CD4-positive, CD25-positive, alpha-beta regulatory T cell (primary cell): ENCODE data around the gene LCOR. TPM values are rescaled to one million over a fixed set of nuclear protein-coding genes. Genes with fewer than 3 reads are reported as not detected.
"Not testable (repeated sequence)": the region's sequence is repeated elsewhere in the genome, so short reads cannot be mapped to it uniquely, and the experiment has no call there.

Experiments
- ATAC-seq, 2 donors: fragments of 150-1000 bp; cut with Tn5 transposase; one replicate each; pipeline ENCODE4 v1.10.0; 2021; ENCODE audit warnings: low read depth in 2 of 2, moderate number of reproducible peaks in 2 of 2, moderate library complexity in 1 of 2
- DNase-seq, 3 donors: peaks; one replicate each; pipeline versions ENCODE4 v3.0.0 to v3.0.0-alpha.2; 2012 to 2022; ENCODE audit warnings: mixed read lengths in 1 of 3
- H3K27ac ChIP-seq: one replicate; pipeline ENCODE4 v1.7.0; 2013; ENCODE audit warnings: mild to moderate bottlenecking, low read length; ENCODE audit not compliant: insufficient read depth, poor library complexity, severe bottlenecking
- H3K27me3 ChIP-seq: one replicate; pipeline ENCODE4 v1.7.0; 2013; ENCODE audit warnings: low read length; ENCODE audit not compliant: control insufficient read depth, insufficient read depth
- H3K36me3 ChIP-seq: one replicate; pipeline ENCODE4 v1.7.0; 2013; ENCODE audit warnings: mild to moderate bottlenecking, low read length, moderate library complexity; ENCODE audit not compliant: control insufficient read depth, insufficient read depth
- H3K4me1 ChIP-seq: 2 replicates; pipeline ENCODE4 v1.7.0; 2013; ENCODE audit warnings: mild to moderate bottlenecking, low read length; ENCODE audit not compliant: insufficient read depth, control insufficient read depth, poor library complexity, severe bottlenecking
- H3K4me3 ChIP-seq: one replicate; pipeline ENCODE4 v1.7.0; 2013; ENCODE audit warnings: low read depth, mild to moderate bottlenecking, low read length, moderate library complexity
- H3K9me3 ChIP-seq, 2 experiments: 1 replicate in 1 of 2; 2 replicates in 1 of 2; pipeline ENCODE4 v1.7.0; 2013; ENCODE audit warnings: low read length in 2 of 2, mild to moderate bottlenecking in 1 of 2, moderate library complexity in 1 of 2; ENCODE audit not compliant: control insufficient read depth in 2 of 2
- H3K27ac Mint-ChIP-seq, 3 donors: one replicate each; pipeline ENCODE4 v1.8.0; 2020 to 2022; ENCODE audit warnings: mild to moderate bottlenecking in 3 of 3, mixed read lengths in 3 of 3, moderate library complexity in 2 of 3
- H3K27me3 Mint-ChIP-seq: one replicate; pipeline ENCODE4 v1.8.0; 2022; ENCODE audit warnings: mild to moderate bottlenecking, mixed read lengths
- H3K36me3 Mint-ChIP-seq: one replicate; pipeline ENCODE4 v1.8.0; 2020; ENCODE audit warnings: mixed read lengths
- H3K4me1 Mint-ChIP-seq, 4 donors: one replicate each; pipeline ENCODE4 v1.8.0; 2020 to 2022; ENCODE audit warnings: mixed read lengths in 4 of 4, mild to moderate bottlenecking in 1 of 4
- H3K4me3 Mint-ChIP-seq, 4 donors: one replicate each; pipeline ENCODE4 v1.8.0; 2020 to 2022; ENCODE audit warnings: mild to moderate bottlenecking in 4 of 4, mixed read lengths in 4 of 4, moderate library complexity in 3 of 4
- H3K9me3 Mint-ChIP-seq, 7 donors: one replicate each; pipeline ENCODE4 v1.8.0; 2020 to 2022; ENCODE audit warnings: mixed read lengths in 7 of 7, mild to moderate bottlenecking in 3 of 7, moderate library complexity in 2 of 7
- polyA plus RNA-seq, 4 donors: library from polyadenylated mRNA; unstranded; fragments of 300-500 nt; fragmentation: Illumina TruSeq; gene quantifications; one replicate each; pipeline ENCODE4 v1.2.3, GENCODE V29; 2021
- total RNA-seq: library from RNA; stranded (reverse); gene quantifications from one replicate; pipeline ENCODE4 v1.2.3, GENCODE V29; 2022

The LCOR gene
- total and polyA plus RNA-seq, 5 donors from 2014 or later, result 12.7 to 63.1 (median 16.7) TPM

DNA sequence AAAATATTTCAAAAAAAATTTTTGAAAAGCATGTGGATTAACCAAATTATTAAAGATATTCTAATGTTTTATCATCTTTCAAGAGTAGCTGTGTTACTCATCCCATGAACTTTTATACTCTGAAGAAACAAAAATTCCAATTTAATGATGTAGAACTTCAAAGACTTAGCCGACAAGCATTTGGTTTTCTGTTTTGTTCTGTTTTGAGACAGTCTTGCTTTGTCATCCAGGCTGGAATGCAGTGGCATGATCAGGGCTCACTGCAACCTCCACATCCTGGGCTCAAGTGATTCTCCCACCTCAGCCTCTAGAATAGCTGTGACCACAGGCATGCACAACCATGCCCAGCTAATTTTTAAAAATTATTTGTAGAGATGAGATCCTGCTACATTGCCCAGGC lies 17.8 kb upstream of the LCOR start:
- no peak for DNase-seq
- Mint-ChIP-seq H3K4me3 (no peak overlapping the region), H3K36me3 (no peaks in the 10 kb centered on the region), H3K9me3 (peaks cover 0 to 2% (median 0%) of the 10 kb centered on the region in 7 donors), H3K27ac (no peak overlapping the region), H3K4me1 (no peaks in the 10 kb centered on the region), H3K27me3 (peaks cover 29% of the 10 kb centered on the region)
- ATAC-seq, result no peak
- Histone ChIP-seq H3K4me1 (no peaks in the 10 kb centered on the region), H3K36me3 (no peaks in the 10 kb centered on the region), H3K27me3 (peaks cover 7% of the 10 kb centered on the region), H3K4me3 (no peak overlapping the region), H3K27ac (no peak overlapping the region), H3K9me3 (no peaks in the 10 kb centered on the region)

DNA sequence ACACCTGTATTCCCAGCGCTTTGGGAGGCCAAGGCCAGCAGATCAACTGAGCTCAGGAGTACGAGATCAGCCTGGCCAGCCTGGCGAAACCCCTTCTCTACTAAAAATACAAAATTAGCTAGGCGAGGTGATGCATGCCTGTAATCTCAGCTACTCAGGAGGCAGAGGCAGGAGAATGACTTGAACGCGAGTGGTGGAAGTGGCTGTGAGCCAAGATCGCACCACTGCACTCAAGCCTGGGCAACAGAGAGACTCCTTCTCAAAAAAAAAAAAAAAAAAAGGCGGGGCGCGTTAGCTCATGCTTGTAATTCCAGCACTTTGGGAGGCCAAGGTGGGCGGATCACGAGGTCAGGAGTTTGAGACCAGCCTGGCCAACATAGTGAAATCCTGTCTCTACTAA lies 13.1 kb upstream of the LCOR start:
- not testable (repeated sequence) for H3K4me1 ChIP-seq, H3K36me3 ChIP-seq, DNase-seq, ATAC-seq, H3K36me3 Mint-ChIP-seq, H3K27ac ChIP-seq, H3K4me3 Mint-ChIP-seq, H3K27me3 ChIP-seq, H3K9me3 ChIP-seq, H3K9me3 Mint-ChIP-seq, H3K27ac Mint-ChIP-seq, H3K4me3 ChIP-seq, H3K4me1 Mint-ChIP-seq
- peaks cover 18% of the 10 kb centered on the region for H3K27me3 Mint-ChIP-seq

DNA sequence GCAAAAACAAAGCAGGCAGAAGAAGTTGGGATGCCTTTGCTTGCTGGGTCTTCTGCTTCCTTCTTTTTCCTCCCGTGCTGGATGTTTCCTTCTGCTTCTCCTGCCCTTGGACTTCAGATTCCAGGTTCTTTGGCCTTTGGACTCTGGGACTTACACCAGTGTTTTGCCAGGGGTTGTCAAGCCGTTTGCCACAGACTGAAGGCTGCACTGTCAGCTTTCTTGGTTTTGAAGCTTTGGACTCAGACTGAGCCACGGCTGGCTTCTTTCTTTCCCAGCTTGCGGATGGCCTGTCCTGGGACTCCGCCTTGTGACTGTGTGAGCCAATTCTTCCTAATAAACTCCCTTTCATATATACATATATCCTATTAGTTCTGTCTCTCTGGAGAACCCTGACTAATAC lies 11.3 kb upstream of the LCOR start:
- Histone ChIP-seq H3K4me1 (no peaks in the 10 kb centered on the region), H3K27ac (no peak overlapping the region), H3K9me3 (no peaks in the 10 kb centered on the region), H3K4me3 (no peak overlapping the region), H3K36me3 (no peaks in the 10 kb centered on the region), H3K27me3 (no peaks in the 10 kb centered on the region)
- no peak for ATAC-seq
- no peak overlapping the region for H3K4me3 Mint-ChIP-seq
- H3K27me3 Mint-ChIP-seq, result peaks cover 14% of the 10 kb centered on the region
- no peak overlapping the region for H3K27ac Mint-ChIP-seq
- peaks cover 0 to 3% (median 0%) of the 10 kb centered on the region in 7 donors for H3K9me3 Mint-ChIP-seq
- no peaks in the 10 kb centered on the region for H3K36me3 Mint-ChIP-seq
- no peak for DNase-seq
- no peaks in the 10 kb centered on the region for H3K4me1 Mint-ChIP-seq

DNA sequence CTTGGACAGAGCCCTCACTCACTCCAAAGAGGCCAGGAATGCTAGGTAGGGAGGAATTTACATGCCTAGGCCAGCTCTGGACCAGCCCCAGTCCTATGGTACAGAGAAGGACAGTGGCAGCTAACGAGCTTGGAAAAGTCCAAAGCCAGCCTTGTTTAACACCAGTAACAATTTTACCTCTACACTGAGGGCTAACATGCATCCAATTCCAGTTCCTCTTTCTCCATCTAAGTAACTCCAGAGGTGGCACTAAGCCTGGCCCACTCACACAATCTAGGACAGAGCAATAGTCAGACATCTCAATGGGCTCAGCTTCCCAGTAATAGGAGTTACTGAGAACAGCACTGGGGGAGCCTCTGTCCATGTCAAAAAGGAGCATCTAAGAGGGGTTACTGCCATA lies 5.7 kb upstream of the LCOR start:
- H3K4me3 Mint-ChIP-seq, result no peak overlapping the region
- H3K27me3 Mint-ChIP-seq, result peaks cover 12% of the 10 kb centered on the region
- Histone ChIP-seq H3K27me3 (no peaks in the 10 kb centered on the region), H3K9me3 (no peaks in the 10 kb centered on the region), H3K4me3 (no peak overlapping the region), H3K4me1 (peaks cover 4% of the 10 kb centered on the region), H3K27ac (no peak overlapping the region), H3K36me3 (no peaks in the 10 kb centered on the region)
- H3K9me3 Mint-ChIP-seq, result no peaks in the 10 kb centered on the region
- no peak overlapping the region for H3K27ac Mint-ChIP-seq
- no peak for ATAC-seq
- H3K36me3 Mint-ChIP-seq, result no peaks in the 10 kb centered on the region
- no peak for DNase-seq
- peaks cover 9 to 15% (median 12%) of the 10 kb centered on the region in 4 donors for H3K4me1 Mint-ChIP-seq

DNA sequence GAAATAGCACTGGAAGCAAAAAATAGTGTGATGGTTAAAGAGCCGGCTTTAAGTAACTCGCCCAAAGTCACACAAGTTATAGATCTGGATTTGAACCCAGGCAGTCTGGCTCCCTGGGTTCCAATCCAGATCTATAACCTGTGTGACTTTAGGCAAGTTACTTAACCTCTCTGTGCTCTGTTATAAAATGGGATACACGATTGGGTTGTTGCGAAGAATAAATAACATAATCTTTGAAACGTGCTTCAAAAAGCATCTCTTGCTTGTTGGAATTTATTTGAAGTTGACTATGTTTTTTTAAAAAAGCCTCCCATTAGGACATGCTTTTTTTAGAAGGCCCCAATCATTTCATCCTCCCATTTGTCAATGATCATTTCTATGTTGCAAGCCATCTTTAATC lies 3.5 kb upstream of the LCOR start:
- no peak overlapping the region for H3K27ac ChIP-seq
- Mint-ChIP-seq H3K27ac (no peak overlapping the region), H3K36me3 (no peaks in the 10 kb centered on the region), H3K9me3 (peaks cover 0 to 4% (median 0%) of the 10 kb centered on the region in 7 donors), H3K4me3 (peak overlapping the region in 1 of 4 donors; percentile 10), H3K4me1 (peaks cover 13 to 22% (median 17%) of the 10 kb centered on the region in 4 donors), H3K27me3 (peaks cover 7% of the 10 kb centered on the region)
- H3K9me3 ChIP-seq, result no peaks in the 10 kb centered on the region
- H3K27me3 ChIP-seq, result no peaks in the 10 kb centered on the region
- ATAC-seq (no peak), DNase-seq (no peak)
- no peak overlapping the region for H3K4me3 ChIP-seq
- H3K4me1 ChIP-seq, result peaks cover 10% of the 10 kb centered on the region
- H3K36me3 ChIP-seq, result no peaks in the 10 kb centered on the region

DNA sequence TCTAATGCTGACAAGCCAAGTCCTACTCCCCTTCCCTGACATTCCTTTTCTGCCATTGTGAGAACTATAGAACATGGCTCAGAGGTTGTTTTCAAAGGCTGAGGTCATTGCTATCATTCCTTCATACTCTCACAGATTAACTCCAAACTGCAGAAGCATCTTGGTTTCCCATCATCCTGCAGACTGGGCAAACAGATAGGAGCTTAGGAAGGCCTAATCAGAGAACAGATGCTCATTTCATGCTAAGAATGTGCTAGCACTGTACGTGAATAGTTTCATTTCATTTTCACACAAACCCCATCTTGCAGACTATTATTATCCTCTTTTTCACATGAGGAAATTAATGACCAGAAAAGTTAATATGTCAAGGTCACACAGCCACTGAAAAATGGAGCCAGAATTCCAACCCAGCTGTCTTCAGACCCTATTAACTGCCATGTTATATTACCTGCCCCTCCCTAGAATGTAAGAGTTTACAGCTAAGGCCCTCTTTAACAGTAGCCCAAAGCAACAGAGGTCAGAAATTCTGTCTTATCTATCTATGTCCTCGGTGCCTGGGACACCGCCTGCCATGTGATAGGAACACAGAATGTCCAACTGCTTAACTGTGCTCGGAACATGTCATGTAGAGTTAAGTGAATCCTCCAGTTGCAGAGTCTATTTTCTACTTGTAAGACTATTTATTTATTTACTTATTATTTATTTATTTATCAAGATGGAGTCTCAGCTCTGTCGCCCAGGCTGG lies 2.9 kb upstream of the LCOR start:
- Mint-ChIP-seq H3K27me3 (peaks cover 12% of the 10 kb centered on the region), H3K4me1 (peaks cover 13 to 28% (median 23%) of the 10 kb centered on the region in 4 donors), H3K9me3 (peaks cover 0 to 4% (median 0%) of the 10 kb centered on the region in 7 donors), H3K27ac (peak overlapping the region in 1 of 3 donors; percentile 96), H3K4me3 (peak overlapping the region in 2 of 4 donors; percentile 10 to 61), H3K36me3 (no peaks in the 10 kb centered on the region)
- Histone ChIP-seq H3K9me3 (no peaks in the 10 kb centered on the region), H3K27me3 (no peaks in the 10 kb centered on the region), H3K4me3 (no peak overlapping the region), H3K4me1 (peaks cover 16% of the 10 kb centered on the region), H3K27ac (no peak overlapping the region), H3K36me3 (no peaks in the 10 kb centered on the region)
- no peak for DNase-seq
- no peak for ATAC-seq

DNA sequence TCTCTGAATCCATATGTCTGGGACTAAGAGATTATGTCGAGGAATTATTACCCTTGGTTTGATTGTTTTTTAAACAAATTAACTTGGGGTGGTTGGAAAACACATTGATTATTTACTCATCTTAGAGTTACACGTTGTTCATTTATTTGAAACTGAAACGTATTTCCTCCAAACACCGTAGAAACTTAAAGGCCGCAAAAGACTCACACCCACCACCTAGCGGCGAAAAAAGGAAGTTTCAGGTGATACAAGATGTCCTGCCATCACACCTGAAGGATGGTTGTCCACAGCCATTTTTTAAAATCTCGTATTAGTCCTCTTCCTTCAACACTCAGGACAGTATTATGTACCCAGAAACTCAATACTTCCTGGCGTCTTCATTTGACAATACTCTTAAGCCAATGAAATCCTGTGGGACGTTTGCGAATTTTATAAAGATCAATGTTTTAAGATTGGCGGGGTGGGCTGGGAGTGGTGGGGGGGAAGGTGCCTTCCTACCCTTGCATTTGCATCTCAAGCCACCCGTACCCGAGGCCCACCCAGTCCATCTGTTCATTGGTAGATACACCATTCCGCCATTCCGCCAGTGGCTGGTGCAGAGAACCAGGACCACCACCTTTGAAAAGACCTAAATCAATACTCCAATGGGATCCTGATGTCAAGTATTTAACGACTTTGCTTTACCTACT lies 1.4 kb upstream of the LCOR start:
- Histone ChIP-seq H3K27me3 (no peaks in the 10 kb centered on the region), H3K27ac (peak overlapping the region; percentile 92), H3K4me3 (peak overlapping the region; percentile 88), H3K4me1 (peaks cover 26% of the 10 kb centered on the region), H3K36me3 (no peaks in the 10 kb centered on the region), H3K9me3 (no peaks in the 10 kb centered on the region)
- peaks cover 0 to 4% (median 0%) of the 10 kb centered on the region in 7 donors for H3K9me3 Mint-ChIP-seq
- H3K27ac Mint-ChIP-seq, result peak overlapping the region; percentile 84 to 96 (median 95)
- DNase-seq, result peak; percentile 66 to 92 (median 84)
- ATAC-seq, result peak in 1 of 2 donors; percentile 8
- H3K4me3 Mint-ChIP-seq, result peak overlapping the region; percentile 81 to 98 (median 84)
- H3K27me3 Mint-ChIP-seq, result peaks cover 12% of the 10 kb centered on the region
- peaks cover 17 to 42% (median 34%) of the 10 kb centered on the region in 4 donors for H3K4me1 Mint-ChIP-seq
- no peaks in the 10 kb centered on the region for H3K36me3 Mint-ChIP-seq
